GM18861 (cell line): Measurements from ENCODE around the gene CYP3A4.
"Not testable (repeated sequence)": the region's sequence is repeated elsewhere in the genome, so short reads cannot be mapped to it uniquely, and the experiment has no call there.

Experiments used
- ATAC-seq: cut with Tn5 transposase; IDR thresholded peaks from one replicate; pipeline ENCODE4 v1.9.1; 2021; ENCODE audit not compliant: unreplicated experiment

The CYP3A4 gene

DNA sequence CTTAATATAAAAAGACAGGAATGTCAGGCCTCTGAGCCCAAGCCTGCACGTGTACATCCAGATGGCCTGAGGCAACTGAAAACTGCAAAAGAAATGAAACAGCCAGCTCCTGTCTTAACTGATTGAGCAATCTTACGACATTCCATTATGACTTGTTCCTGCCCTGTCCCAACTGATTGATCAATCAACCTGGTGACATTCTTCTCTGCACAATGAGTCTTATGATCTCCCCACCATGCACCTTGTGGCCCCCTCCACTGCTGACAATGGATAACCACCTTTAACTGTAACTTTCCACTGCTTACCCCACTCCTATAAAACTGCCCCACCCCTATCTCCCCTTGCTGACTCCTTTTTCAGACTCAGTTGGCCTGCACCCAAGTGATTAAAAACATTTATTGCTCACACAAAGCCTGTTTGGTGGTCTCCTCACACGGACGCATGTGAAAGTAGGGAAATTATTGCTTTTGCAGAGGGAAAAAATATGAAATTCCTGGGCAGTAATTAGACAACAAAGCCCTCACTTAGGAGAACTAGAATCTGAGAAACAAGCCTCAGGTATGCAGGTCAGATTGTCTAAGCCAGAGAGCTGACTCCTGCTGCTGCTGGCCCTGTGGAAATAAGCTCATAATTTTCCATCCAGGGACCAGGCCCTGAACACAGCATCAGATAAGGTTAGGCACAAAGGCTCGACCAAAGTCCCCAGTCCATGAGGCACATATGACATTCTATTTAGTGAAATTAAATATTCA is 54.3 kb downstream of the CYP3A4 start:
- ATAC-seq = no peak

DNA sequence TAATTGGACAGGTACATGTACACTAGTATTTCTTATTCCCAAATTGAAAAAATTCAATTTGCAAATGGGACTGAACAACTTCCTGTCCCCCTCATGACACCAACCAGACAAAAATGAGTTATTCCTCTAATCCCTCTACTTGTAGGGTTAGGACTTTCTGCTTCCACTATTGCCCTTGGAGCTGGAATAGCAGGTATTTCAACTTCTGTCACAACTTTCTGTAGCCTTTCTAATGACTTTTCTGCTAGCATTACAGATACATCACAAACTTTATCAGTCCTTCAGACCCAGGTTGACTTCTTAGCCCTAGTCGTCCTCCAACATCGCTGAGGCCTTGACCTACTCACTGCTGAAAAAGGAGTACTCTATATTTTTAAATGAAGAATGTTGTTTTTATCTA is 55.4 kb downstream of the CYP3A4 start:
- ATAC-seq = no peak

GRCh38 chr7:99723201-99723600 is 60.8 kb downstream of the CYP3A4 start:
- ATAC-seq = not testable (repeated sequence)

DNA sequence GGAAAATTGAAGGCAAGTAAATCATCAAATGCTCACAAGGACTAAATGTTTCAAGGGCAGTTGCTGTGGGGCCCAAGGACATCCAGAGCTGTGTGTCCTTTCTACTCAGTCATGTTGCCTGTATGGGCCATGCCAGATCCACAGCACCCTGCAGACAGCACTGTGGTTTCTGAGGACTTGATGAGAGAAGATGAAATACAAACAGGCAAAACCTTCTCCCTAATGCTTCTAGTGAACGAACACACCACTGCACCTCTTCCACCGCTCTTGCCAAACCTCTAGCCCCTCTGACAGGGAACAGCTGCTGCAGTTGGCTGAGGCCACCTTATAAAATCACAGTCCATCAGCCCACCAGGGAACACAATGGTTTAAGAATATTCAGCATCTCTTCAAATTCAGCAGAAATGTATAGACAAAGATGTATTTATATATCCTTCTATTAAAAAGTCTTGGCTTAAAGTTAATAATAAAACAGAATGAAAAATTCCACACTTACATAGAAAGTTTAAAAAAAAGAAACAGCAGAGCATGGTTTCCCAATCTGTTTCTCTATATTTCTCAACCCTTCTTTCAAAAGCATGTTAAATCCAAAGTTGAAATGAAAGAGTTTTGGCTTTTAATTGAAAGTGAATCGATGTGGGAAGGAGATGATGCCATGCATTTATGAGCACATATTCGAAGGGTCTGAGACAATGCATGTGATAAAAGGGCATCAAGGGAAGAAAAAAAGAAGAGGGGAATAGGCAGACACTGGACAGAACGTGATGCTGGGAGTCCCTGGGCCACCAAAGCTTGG is 63.0 kb downstream of the CYP3A4 start:
- no peak for ATAC-seq

GRCh38 chr7:99719996-99720769 is 63.8 kb downstream of the CYP3A4 start:
- no peak for ATAC-seq

GRCh38 chr7:99713995-99714570 is 69.9 kb downstream of the CYP3A4 start:
- no peak for ATAC-seq

GRCh38 chr7:99709838-99710578 is 74.0 kb downstream of the CYP3A4 start:
- ATAC-seq = no peak

DNA sequence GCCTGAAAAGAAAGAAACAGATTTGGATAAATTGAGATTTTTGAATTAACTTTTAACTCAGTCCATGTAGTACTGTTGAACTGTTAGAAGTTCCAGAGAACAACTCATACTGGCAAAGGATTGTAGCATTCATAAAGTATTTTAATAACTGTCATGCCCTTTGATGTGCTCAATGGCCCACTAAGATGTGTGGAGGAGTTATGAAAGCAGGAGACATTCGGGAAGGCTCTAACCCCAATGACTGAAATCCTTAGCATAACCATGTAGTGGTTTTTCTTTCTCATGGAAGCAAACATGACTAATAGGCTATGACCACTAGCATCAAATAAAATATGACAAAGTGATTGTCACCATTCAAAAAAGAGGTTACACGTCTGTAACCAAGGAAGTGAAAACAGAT is 74.7 kb downstream of the CYP3A4 start:
- no peak for ATAC-seq

GRCh38 chr7:99707096-99707495 is 76.9 kb downstream of the CYP3A4 start:
- ATAC-seq = no peak
